Activated T-cell treated with anti-CD3 and anti-CD28 coated beads for 48 hours (primary cell): Measurements from ENCODE around the gene ZNF638.
"Not testable (repeated sequence)": the region's sequence is repeated elsewhere in the genome, so short reads cannot be mapped to it uniquely, and the experiment has no call there.

ENCODE experiments used
- DNase-seq: peaks from one replicate; pipeline ENCODE4 v3.0.0-alpha.2; 2020; ENCODE audit warnings: low read depth

ZNF638 gene, protein sequence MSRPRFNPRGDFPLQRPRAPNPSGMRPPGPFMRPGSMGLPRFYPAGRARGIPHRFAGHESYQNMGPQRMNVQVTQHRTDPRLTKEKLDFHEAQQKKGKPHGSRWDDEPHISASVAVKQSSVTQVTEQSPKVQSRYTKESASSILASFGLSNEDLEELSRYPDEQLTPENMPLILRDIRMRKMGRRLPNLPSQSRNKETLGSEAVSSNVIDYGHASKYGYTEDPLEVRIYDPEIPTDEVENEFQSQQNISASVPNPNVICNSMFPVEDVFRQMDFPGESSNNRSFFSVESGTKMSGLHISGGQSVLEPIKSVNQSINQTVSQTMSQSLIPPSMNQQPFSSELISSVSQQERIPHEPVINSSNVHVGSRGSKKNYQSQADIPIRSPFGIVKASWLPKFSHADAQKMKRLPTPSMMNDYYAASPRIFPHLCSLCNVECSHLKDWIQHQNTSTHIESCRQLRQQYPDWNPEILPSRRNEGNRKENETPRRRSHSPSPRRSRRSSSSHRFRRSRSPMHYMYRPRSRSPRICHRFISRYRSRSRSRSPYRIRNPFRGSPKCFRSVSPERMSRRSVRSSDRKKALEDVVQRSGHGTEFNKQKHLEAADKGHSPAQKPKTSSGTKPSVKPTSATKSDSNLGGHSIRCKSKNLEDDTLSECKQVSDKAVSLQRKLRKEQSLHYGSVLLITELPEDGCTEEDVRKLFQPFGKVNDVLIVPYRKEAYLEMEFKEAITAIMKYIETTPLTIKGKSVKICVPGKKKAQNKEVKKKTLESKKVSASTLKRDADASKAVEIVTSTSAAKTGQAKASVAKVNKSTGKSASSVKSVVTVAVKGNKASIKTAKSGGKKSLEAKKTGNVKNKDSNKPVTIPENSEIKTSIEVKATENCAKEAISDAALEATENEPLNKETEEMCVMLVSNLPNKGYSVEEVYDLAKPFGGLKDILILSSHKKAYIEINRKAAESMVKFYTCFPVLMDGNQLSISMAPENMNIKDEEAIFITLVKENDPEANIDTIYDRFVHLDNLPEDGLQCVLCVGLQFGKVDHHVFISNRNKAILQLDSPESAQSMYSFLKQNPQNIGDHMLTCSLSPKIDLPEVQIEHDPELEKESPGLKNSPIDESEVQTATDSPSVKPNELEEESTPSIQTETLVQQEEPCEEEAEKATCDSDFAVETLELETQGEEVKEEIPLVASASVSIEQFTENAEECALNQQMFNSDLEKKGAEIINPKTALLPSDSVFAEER (N-terminal part only)

DNA sequence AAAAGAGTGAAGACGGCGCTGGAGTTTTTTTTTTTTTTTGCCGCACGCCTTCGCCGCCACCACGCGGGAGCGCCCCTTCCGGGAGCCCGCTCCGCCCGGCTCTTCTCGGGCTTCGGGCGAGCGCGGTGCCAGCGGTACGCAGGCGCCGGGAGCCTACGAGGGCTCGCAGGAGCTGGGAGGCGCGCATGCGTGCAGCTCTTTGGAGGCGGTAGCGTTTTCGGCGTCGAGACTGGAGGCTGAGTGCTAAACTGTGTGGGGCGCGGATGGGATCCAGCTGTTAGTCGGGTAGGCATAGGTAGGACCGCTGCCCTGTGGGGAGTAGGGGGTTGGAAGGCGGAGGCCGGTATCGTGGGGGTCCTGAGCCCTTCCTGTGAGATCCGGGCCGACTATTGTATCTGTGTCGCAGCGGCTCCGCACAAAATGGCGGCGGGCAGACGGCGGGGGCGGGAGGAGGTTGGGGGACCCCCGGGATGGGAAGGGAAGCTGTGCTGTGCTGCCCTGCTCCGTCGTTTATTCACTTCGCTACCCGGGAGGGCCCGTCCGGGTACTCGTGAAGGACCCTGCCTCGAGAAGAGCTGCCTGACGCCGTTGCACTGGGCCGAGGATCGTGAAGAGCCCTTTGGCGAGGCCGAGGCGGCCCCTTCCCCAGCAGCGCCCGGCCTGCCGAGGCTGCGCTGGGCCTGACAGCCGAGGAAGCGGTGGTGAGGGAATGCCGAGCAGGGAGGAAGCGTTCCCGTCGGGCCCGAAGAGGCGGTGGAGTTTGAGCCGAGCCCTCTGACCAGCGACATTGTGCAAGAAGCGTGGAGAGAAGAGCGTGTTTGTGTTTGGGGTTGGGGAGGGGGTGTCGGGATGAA, at the start of gene ZNF638:
TSS of gene ZNF638 (plus strand) at position 202 of the 854 bp plus-strand sequence. CDS start 17,173 bp downstream, outside the sequence.
- DNase-seq = peak; percentile 89

DNA sequence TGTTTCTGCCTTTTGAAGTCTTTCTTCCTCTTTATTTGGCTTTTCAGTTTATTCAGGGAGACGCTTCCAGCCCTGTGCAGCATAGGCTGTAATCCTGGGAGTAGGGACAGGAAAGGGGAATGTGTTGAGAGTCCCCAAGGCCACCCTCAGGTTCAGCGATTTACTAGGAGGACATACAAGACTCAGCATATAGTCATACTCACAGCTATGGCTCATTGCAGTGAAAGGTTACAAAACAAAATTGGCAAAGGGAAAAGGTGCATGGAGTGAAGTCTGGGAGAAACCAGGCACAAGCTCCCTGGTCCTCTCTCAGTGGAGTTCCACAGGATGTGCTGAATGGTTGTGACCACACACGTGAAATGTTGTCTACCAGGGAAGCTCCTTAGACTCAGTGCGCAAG, 49.6 kb upstream of the ZNF638 start:
- DNase-seq = no peak

DNA sequence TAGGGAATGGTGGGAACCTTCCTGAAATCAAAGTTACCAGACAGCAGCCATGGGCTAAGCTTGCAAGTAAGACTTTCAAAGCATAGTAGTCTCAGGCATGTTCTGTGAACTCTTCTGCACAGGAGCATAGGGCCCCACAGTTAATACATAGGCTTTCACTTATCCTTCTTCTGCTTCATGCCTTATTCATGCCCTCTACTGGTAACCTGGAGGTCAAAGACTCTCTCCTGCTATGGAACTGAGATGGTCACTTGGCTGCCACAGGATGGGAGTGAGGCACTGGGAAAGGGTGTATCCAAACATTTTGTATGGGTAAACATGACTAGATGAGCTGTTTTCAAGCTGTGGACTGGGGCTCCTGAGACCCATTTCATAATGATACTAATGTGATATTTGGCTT, 49.1 kb upstream of the ZNF638 start:
- no peak for DNase-seq

DNA sequence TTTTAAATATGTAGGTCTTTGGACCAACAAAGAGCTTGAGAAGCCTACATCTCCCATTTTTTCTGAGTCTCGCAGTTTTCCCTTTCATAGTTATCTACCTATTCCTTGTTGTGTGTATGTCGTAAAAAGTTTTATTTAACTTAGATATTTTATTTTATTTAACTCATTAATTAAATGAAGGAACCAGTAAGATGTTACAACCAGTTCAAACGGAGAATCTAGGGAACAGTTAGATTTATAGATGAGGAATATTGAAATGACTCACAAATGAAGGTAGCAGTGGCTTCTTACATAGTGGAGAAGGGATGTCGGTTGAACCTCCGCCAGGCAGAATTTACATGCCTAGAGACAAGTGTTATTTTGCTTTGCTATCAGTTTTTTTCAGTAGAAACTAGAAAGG, 48.5 kb upstream of the ZNF638 start:
- DNase-seq = no peak

DNA sequence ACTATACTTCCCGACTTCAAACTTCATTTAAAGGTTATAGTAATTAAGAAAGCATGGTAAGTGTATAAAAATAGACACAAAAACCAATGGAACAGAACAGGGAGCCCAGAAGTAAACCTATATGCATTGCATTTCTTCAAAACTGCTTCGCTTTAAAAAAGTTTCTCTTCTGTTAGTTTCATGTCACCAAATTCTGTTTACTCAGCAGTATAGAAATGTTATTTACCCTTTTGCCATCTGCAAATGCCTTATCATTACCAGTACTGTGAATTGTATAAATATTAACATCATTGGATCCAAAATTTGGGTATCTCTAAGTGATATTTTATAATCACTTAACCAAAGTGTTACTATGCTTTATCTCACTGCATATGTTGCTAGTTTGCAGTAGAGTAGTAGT, 45.9 kb upstream of the ZNF638 start:
- DNase-seq = no peak

DNA sequence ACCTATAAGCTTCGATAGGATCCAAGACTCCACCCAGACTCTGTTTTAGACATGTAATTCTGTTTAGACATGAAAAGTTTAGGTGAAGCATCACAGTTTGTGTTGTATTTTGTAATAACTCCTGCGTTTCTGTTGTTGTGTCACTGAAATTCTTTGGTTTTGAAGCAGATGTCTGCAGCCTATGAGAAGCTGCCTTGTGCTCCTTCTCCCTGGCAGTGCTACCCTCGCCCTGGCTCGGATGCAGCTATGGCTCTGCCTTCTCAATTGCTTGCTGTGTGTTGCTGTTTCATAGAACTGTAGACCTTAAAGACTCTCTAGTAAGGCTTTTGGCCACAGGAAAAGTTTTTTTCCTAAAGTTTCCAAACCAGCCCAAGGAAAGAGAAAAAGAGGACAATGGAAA, 40.2 kb upstream of the ZNF638 start:
- DNase-seq = no peak

DNA sequence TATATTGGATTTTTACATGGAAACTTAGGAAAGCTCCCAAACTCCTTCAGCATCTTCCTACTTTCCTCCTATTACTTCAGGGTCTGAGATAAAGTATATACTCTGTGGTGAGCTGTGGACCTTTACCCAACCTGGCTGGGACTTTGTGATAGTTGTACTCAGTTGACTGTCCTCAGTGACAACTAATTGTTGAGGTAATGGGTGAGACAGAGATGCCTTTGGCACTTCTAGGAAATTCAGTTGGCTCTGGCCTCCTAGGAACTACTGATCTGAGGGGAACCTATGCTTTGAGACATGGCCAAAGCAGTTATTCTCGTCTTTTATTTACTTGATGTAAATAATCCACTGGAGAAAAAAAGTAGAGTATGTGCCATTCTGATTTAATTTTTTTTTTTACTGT, 39.4 kb upstream of the ZNF638 start:
- DNase-seq = no peak

DNA sequence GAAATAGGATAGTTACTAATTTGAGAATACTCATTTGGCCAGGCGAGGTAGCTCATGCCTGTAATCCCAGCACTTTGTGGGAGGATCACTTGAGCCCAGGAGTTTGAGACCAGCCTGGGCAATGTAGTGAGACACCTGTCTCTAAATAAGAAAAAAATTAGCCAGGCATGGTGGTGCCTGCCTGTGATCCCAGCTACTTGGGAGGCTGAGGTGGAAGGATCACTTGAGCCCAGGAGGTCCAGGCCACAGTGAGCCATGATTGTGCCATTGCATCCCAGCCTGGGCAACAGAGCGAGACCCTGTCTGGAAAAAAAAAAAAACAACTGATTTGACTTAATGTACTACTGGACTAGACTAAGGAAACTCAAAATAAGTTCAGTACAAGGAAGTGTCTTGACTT, 32.7 kb upstream of the ZNF638 start:
- DNase-seq = no peak

DNA sequence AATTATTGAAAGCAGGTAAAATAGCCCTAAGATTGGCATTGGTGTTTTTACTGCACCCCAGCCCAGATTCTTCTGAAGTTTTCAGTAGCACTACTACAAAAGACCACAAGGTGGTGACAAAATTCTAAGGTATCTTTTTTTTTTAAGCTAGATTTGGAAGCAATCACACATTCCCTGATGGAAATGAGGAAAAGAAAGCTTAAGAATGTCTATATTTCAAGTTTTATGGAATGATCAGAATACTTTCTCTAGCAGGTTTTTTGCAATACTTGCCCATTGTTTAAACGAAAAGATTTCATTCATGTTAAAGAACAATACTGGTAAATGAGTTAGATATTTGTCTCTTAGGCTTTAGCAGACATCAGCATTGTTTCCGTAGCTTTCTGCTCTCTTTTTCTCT, 32.1 kb upstream of the ZNF638 start:
- DNase-seq = no peak

DNA sequence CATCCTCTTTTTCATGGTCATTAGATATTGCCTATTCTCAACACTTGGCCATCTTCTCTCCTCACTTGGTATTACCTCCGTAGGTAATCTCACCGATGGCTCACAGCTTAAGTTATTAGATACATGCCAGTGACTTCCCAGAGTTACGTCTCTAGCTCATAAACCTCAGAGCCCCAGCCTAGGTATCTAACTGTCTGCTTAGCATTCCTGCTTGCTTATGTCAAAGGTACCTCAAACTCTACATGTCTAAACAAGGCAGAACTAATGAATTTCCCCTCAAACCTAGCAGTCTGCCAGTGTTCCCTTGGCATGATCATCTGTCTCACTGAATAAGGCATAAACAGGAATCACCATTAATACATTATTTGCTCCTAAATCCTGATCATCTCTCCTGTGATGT, 27.7 kb upstream of the ZNF638 start:
- no peak for DNase-seq

DNA sequence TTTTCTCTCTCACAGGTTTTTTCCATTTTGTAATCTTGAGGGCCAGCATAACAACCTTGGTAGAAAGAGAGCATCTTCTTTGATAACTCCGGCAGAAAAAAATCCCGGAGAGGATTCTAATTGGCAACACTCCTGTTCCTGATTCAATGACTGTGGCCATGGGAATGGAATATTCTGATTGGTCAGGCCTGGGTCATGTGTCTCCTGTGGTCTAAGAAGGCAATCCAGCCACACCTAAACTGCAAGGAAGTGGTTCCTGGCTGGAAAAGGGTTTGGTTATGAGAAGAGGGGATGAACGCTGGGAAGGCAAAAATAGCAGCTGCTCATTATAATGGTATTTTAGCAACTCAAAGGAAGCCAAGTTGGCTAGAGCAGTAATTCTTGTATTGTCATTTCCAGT, 24.8 kb upstream of the ZNF638 start:
- DNase-seq = no peak

DNA sequence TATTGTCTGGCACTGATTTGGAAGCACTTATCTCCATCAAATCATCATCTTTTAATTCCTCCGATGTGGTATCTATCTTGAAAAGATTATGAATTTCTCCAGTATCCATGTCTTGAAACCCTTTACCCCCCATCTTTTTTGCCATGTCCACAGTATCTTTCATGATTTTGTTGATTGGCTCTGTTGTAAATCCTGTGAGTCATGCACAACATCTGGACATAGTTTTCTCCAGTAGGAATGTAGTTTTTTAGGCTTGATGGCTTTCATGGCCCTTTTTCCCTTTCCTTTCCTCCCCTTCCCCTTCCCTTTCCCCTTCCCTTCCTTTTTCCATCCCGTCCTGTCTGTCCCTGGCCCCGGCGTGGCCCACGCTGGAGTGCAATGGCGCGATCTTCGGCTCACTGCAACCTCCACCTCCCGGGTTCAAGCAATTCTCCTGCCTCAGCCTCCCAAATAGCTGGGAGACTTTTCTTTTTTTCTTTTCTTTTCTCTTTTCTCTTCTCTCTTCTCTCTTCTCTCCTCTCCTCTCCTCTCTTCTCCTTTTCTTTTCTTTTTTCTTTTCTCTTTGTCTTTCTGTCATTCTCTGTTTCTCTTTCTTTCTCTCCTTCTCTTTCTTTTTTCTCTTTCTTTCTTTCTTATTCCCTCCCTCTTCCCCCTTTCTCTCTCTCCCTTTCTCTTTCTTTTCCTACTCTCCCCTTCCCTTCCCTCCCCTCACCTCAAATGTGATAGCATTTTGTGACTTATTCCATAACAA, 18.4 kb upstream of the ZNF638 start:
- no peak for DNase-seq

DNA sequence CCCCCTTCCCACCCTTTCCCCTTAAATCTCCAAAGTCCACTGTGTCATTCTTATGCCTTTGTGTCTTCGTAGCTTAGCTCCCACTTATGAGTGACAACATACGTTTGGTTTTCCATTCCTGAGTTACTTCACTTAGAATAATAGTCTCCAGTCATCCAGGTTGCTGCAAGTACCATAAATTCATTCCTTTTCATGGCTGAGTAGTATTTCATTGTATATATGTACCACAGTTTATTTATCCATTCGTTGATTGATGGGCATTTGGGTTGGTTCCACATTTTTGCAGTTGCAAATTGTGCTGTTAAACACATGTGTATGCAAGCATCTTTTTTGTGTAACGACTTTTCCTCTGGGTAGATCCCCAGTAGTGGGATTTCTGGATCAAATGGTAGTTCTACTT, 14.5 kb upstream of the ZNF638 start:
- no peak for DNase-seq

DNA sequence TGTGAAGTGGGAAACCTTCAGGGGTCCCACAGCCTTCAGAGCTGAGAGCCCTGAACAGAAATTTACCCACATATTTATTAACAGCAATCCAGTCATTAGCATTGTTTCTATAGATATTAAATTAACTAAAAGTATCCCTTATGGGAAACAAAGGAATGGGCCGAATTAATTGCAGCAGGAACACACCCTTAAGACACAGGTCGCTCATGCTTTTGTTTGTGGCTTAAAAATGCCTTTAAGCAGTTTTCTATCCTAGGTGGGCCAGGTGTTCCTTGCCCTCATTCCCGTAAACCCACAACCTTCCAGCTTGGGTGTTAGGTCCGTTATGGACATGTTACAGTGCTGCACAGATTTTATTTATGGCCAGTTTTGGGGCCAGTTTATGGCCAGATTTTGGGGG, 13.7 kb upstream of the ZNF638 start:
- not testable (repeated sequence) for DNase-seq

DNA sequence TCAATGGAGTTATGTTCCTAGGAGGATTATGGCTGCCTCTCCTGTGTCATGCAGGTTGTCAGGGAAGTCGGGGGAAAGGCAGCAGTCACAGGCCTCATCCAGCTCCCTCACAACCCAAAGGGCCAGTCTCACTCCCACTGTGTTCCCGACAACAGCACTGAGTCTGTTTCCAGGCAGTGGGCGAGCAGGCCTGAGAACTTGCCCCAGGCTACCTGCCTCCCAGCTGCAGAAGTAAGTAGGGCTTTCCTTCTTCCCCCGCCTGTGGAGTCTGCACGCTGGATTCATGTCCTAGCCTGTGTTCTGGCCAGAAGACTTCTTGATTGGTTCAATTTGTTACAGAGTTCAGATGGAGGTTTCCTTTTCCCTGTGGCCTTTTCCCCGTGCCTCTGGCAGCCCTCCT, 8.2 kb upstream of the ZNF638 start:
- no peak for DNase-seq

DNA sequence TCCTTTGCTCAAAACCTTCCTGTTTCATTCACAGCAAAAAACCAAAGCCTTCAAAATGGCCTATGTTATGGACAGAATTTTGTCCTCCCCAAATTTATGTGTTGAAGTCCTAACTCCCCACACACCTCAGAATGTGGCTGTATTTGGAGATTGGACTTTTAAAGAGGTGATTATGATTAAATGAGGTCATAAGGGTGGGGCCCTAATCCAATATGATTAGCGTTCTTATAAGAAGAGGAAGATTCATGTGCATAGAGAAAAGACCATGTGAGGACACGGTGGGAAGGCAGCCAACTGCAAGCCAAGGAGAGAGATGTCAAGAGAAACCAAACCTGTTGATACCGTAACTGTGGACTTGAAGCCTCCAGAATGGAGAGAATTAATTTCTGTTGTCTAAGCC, 4.6 kb upstream of the ZNF638 start:
- DNase-seq = no peak

DNA sequence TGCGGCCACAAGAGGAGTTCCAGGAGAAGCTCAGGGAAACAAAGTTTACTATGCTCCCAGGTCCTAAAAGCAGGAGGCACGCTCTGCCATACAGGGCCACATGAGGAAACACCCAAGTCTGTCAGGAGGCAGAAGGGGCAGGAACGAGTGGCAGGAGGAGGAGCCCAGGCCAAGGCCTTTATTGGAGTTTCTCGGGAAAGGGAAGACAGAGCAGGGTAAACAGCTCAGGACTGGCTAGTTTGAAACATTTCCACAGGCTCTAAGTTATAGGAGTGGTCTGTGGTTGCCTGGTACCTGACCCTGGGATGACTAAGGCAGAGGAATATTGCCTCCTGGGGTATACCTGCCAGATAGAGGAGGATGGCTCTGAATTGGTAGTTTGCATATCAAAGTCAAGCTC, 3.7 kb upstream of the ZNF638 start:
- no peak for DNase-seq

DNA sequence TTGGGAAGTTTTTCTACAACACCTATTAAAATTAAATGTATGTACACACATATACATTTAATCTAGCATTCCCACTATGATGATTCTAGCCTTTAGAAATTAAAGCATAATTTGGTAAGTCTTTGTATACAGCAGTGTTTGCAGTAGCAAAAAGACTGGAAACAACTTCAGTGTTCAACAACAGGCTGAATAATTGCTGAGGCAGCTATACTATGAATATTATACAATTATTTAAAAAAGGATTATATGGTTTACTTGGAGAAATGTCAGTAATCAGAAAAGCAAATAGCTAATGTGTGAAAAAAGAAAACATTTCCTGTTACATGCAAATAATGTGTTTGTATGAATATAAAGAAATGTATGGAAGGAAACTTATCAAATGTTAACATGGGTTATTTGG, 1.4 kb upstream of the ZNF638 start:
- no peak for DNase-seq

DNA sequence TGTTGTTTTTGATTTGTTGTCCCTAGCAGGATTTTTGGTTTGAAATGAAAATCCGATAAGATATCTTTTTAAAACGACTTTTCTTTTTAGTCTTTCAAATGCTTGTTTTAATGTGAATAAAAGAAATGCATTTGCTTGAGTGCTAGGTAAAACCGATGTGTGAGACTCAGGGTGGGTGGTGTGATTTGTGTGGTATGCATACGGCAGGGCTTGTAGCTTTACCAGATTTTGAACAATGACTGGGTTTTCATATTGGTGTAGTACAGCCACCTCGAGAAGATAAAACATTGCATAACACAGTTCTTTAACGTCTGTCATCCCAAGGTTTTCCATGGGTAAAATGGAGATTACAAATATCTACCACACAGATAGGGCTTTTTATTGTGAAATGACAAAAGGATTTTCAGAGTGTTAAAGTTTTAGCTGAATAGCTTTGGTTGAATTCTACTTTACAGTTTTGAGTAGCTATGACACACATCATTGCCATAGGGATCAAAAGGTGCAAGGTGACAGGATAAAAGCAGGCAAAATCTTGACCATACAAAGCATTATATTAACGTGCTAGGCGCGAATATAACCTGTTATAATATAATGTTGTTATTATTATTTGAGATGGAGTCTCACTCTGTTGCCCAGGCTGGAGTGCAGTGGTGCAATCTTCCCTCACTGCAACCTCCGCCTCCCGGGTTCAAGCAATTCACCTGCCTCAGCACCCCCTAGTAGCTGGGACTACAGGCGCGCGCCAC, 824 bp upstream of the ZNF638 start:
- no peak for DNase-seq

DNA sequence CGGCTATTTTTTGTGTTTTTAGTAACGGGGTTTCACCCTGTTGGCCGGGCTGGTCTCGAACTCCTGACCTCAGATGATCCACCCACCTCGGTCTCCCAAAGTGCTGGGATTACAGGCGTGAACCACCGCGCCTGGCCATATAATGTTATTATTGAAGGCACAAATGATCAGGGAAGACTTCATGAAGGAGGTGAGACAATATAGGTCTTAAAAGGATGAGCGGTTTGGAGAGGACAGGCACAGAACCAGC, 326 bp upstream of the ZNF638 start:
- not testable (repeated sequence) for DNase-seq

DNA sequence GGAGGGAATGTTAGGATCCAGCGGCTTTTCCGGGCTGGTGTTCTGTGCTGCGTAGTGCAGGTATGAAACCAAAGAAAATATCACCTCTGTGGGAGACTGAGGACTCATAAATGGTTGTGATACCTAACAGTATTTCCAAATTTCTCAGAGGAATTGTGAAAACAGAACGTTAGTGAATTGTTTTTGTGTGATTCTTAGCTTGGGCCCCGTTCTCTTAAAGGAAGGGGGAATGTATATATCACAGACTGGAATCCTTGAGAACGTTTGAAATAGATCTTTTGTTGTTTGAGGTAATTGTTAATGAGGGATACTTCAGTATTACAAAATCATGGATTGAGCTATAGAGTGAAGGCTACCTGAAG, 834 bp downstream of the ZNF638 start:
- no peak for DNase-seq
